Nephron (organoid): ENCODE measurements around the gene CD300LB.
A peak's percentile ranks its signal among the peaks of the same experiment; 100 is the strongest.
"Not testable (repeated sequence)": the region's sequence is repeated elsewhere in the genome, so short reads cannot be mapped to it uniquely, and the experiment has no call there.

Experiments used
- H3K27ac Mint-ChIP-seq, 3 experiments: 2 replicates each; pipeline ENCODE4 v1.8.0; 2020; ENCODE audit warnings: mixed read lengths in 3 of 3, mild to moderate bottlenecking in 2 of 3, moderate library complexity in 1 of 3
- H3K27me3 Mint-ChIP-seq: 2 replicates; pipeline ENCODE4 v1.8.0; 2021; ENCODE audit warnings: low read depth, mild to moderate bottlenecking, moderate library complexity, mixed read lengths
- H3K36me3 Mint-ChIP-seq: 2 replicates; pipeline ENCODE4 v1.8.0; 2020; ENCODE audit warnings: low read depth, mixed read lengths
- H3K4me1 Mint-ChIP-seq: 2 replicates; pipeline ENCODE4 v1.8.0; 2020; ENCODE audit warnings: mixed read lengths
- H3K4me3 Mint-ChIP-seq, 3 experiments: 2 replicates each; pipeline ENCODE4 v1.8.0; 2020; ENCODE audit warnings: mild to moderate bottlenecking in 3 of 3, mixed read lengths in 3 of 3, moderate library complexity in 2 of 3
- H3K9me3 Mint-ChIP-seq: 2 replicates; pipeline ENCODE4 v1.8.0; 2020; ENCODE audit warnings: mixed read lengths
- CTCF ChIP-seq, 3 experiments: fragments of 200-600 bp; sonication (generic); IDR thresholded peaks; one replicate each; pipeline ENCODE4 v1.5.0; 2021; ENCODE audit warnings: antibody characterized with exemption in 3 of 3; ENCODE audit not compliant: unreplicated experiment in 3 of 3

Gene CD300LB

GRCh38 chr17:74508156-74508555, 23.1 kb downstream of the CD300LB start:
- H3K36me3 Mint-ChIP-seq, result no peaks in the 10 kb centered on the region
- no peak overlapping the region for H3K4me3 Mint-ChIP-seq
- peaks cover 18% of the 10 kb centered on the region for H3K27me3 Mint-ChIP-seq
- H3K9me3 Mint-ChIP-seq, result no peaks in the 10 kb centered on the region
- no peaks in the 10 kb centered on the region for H3K4me1 Mint-ChIP-seq
- H3K27ac Mint-ChIP-seq, result no peak overlapping the region
- TF ChIP-seq CTCF (IDR thresholded peaks at IDR 0.05; ENCODE audit: unreplicated experiment in 3 of 3), result no peak

- peaks cover 21% of the 10 kb centered on the region for H3K27me3 Mint-ChIP-seq
- H3K27ac Mint-ChIP-seq, H3K4me3 Mint-ChIP-seq, H3K9me3 Mint-ChIP-seq, H3K4me1 Mint-ChIP-seq, H3K36me3 Mint-ChIP-seq: not testable (repeated sequence)
These were observed 27.3 kb downstream of the CD300LB start for GRCh38 chr17:74503949-74504348.

- Mint-ChIP-seq H3K27me3 (peaks cover 20% of the 10 kb centered on the region), H3K27ac (no peak overlapping the region), H3K4me3 (no peak overlapping the region), H3K36me3 (no peaks in the 10 kb centered on the region), H3K9me3 (no peaks in the 10 kb centered on the region), H3K4me1 (no peaks in the 10 kb centered on the region)
- no peak for TF ChIP-seq CTCF (IDR thresholded peaks at IDR 0.05; ENCODE audit: unreplicated experiment in 3 of 3)
These were observed 28.4 kb downstream of the CD300LB start for GRCh38 chr17:74502861-74503260.

GRCh38 chr17:74499992-74500391, 31.3 kb downstream of the CD300LB start:
- H3K27ac Mint-ChIP-seq, result no peak overlapping the region
- H3K36me3 Mint-ChIP-seq, result no peaks in the 10 kb centered on the region
- no peaks in the 10 kb centered on the region for H3K9me3 Mint-ChIP-seq
- H3K4me3 Mint-ChIP-seq, result no peak overlapping the region
- TF ChIP-seq CTCF (IDR thresholded peaks at IDR 0.05; ENCODE audit: unreplicated experiment in 3 of 3), result no peak
- no peaks in the 10 kb centered on the region for H3K4me1 Mint-ChIP-seq
- peaks cover 23% of the 10 kb centered on the region for H3K27me3 Mint-ChIP-seq

- no peak overlapping the region for H3K27ac Mint-ChIP-seq
- H3K27me3 Mint-ChIP-seq, result peaks cover 23% of the 10 kb centered on the region
- H3K4me3 Mint-ChIP-seq, result no peak overlapping the region
- no peaks in the 10 kb centered on the region for H3K4me1 Mint-ChIP-seq
- H3K9me3 Mint-ChIP-seq, result no peaks in the 10 kb centered on the region
- H3K36me3 Mint-ChIP-seq, result no peaks in the 10 kb centered on the region
- no peak for TF ChIP-seq CTCF (IDR thresholded peaks at IDR 0.05; ENCODE audit: unreplicated experiment in 3 of 3)
These were observed 33.8 kb downstream of the CD300LB start for GRCh38 chr17:74497471-74497870.

GRCh38 chr17:74493331-74493833, 37.9 kb downstream of the CD300LB start:
- Mint-ChIP-seq H3K9me3 (peaks cover 4% of the 10 kb centered on the region), H3K27ac (peak overlapping the region in 2 of 3 experiments; percentile 43 to 54), H3K27me3 (peaks cover 8% of the 10 kb centered on the region), H3K4me1 (no peaks in the 10 kb centered on the region), H3K36me3 (no peaks in the 10 kb centered on the region), H3K4me3 (no peak overlapping the region)
- TF ChIP-seq CTCF (IDR thresholded peaks at IDR 0.05; ENCODE audit: unreplicated experiment in 3 of 3), result peak; percentile 91 to 94 (median 92)
